H1 (cell line): ENCODE results near the gene MYOD1. TPM values are rescaled to one million over a fixed set of nuclear protein-coding genes. Genes with fewer than 3 reads are reported as not detected.

Source experiments
- CTCF ChIA-PET: fragments of 300-600 bp; sonication (Branson Sonifier 250); formaldehyde crosslinking; loops from one replicate; lab custom pipeline; 2021; ENCODE audit not compliant: partially characterized antibody; lab: Charles Lee
- POLR2A ChIA-PET: fragments of 300-600 bp; sonication (Branson Sonifier 250); formaldehyde crosslinking; loops from one replicate; lab custom pipeline; 2021; ENCODE audit warnings: inconsistent platforms; ENCODE audit not compliant: partially characterized antibody; lab: Charles Lee
- DNase-seq, 2 experiments: peaks; one replicate each; pipeline versions ENCODE4 v3.0.0 to v3.0.0-alpha.2; 2010 to 2022; ENCODE audit warnings: low spot score in 2 of 2, low read depth in 1 of 2, mixed read lengths in 1 of 2
- FAIRE-seq: peaks from 2 replicates; lab custom pipeline; 2011; peaks lifted over from hg19 to GRCh38; lab: Jason Lieb, UNC
- H2AFZ ChIP-seq: 2 replicates; pipeline ENCODE4 v1.8.1; 2012; ENCODE audit warnings: low read length, inconsistent platforms
- H2AK5ac ChIP-seq: 2 replicates; pipeline ENCODE4 v1.6.1; 2013; ENCODE audit warnings: low read depth, low read length
- H2BK120ac ChIP-seq: replicated peaks from 2 replicates; pipeline ENCODE3; 2013; ENCODE audit warnings: low read depth, low read length, inconsistent platforms
- H2BK12ac ChIP-seq: 2 replicates; pipeline ENCODE4 v1.6.1; 2013; ENCODE audit warnings: low read depth, low read length
- H2BK15ac ChIP-seq: 2 replicates; pipeline ENCODE4 v1.6.1; 2013; ENCODE audit warnings: low read length
- H2BK20ac ChIP-seq: 2 replicates; pipeline ENCODE4 v1.6.1; 2013; ENCODE audit warnings: low read length
- H2BK5ac ChIP-seq: 2 replicates; pipeline ENCODE4 v1.6.1; 2013; ENCODE audit warnings: low read depth, low read length
- H3K14ac ChIP-seq: 2 replicates; pipeline ENCODE4 v1.6.1; 2013; ENCODE audit warnings: inconsistent platforms; ENCODE audit not compliant: insufficient read length
- H3K18ac ChIP-seq: 2 replicates; pipeline ENCODE4 v1.6.1; 2013; ENCODE audit warnings: low read length; ENCODE audit errors: extremely low read depth
- H3K23ac ChIP-seq: 2 replicates; pipeline ENCODE4 v1.6.1; 2013; ENCODE audit warnings: inconsistent platforms; ENCODE audit not compliant: insufficient read length
- H3K23me2 ChIP-seq: 2 replicates; pipeline ENCODE4 v1.6.1; 2013; ENCODE audit warnings: low read depth, low read length
- H3K27ac ChIP-seq: 2 replicates; pipeline ENCODE4 v1.6.1; 2011; ENCODE audit warnings: low read depth, low read length, inconsistent platforms
- H3K27me3 ChIP-seq, 4 experiments: replicated peaks in 1 of 4; 1 replicate in 1 of 4; 2 replicates in 3 of 4; pipeline versions ENCODE4 v1.6.1 to v1.8.1; 2011 to 2013; ENCODE audit warnings: low read length in 3 of 4, mild to moderate bottlenecking in 3 of 4, inconsistent platforms in 2 of 4, mixed read lengths in 2 of 4, moderate library complexity in 1 of 4; ENCODE audit not compliant: control insufficient read depth in 3 of 4, insufficient read depth in 3 of 4; ENCODE audit errors: extremely low read depth in 1 of 4
- H3K36me3 ChIP-seq, 4 experiments: 2 replicates each; pipeline versions ENCODE4 v1.6.1 to v1.8.1; 2011 to 2013; ENCODE audit warnings: mild to moderate bottlenecking in 4 of 4, low read length in 3 of 4, moderate library complexity in 2 of 4, control low read depth in 1 of 4, inconsistent platforms in 1 of 4; ENCODE audit not compliant: insufficient read depth in 4 of 4, control insufficient read depth in 2 of 4
- H3K4ac ChIP-seq: replicated peaks from 2 replicates; pipeline ENCODE3; 2013; ENCODE audit warnings: low read length, low read depth, mixed read lengths, inconsistent platforms; ENCODE audit not compliant: insufficient read length
- H3K4me1 ChIP-seq, 4 experiments: replicated peaks in 1 of 4; 1 replicate in 1 of 4; 2 replicates in 3 of 4; pipeline versions ENCODE4 v1.6.1 to v1.8.1; 2011 to 2013; ENCODE audit warnings: low read length in 3 of 4, inconsistent platforms in 2 of 4, mixed read lengths in 1 of 4; ENCODE audit not compliant: insufficient read depth in 4 of 4, control insufficient read depth in 3 of 4
- H3K4me2 ChIP-seq, 2 experiments: 2 replicates each; pipeline versions ENCODE4 v1.6.1 to v1.8.1; 2011 to 2013; ENCODE audit warnings: low read depth in 2 of 2, low read length in 2 of 2, control low read depth in 1 of 2, inconsistent platforms in 1 of 2, mild to moderate bottlenecking in 1 of 2; ENCODE audit not compliant: insufficient read depth in 1 of 2
- H3K4me3 ChIP-seq, 4 experiments: fragments of 200-600, 300-600 bp in 1 of 4; sonication (generic), shearing (Covaris generic), sonication (Bioruptor Twin) in 1 of 4; 2 replicates each; pipeline versions ENCODE4 v1.5.1 to v1.8.1; 2011 to 2016; ENCODE audit warnings: low read length in 4 of 4, low read depth in 3 of 4, control low read depth in 2 of 4, inconsistent platforms in 2 of 4, mild to moderate bottlenecking in 2 of 4, mixed read lengths in 1 of 4, moderate library complexity in 1 of 4; ENCODE audit not compliant: insufficient read depth in 2 of 4; ENCODE audit errors: extremely low read depth in 1 of 4
- H3K56ac ChIP-seq: replicated peaks from 2 replicates; pipeline ENCODE3; 2013; ENCODE audit warnings: low read depth, mild to moderate bottlenecking, mixed read lengths, low read length, inconsistent platforms; ENCODE audit not compliant: insufficient read length
- H3K79me1 ChIP-seq: 2 replicates; pipeline ENCODE4 v1.6.1; 2013; ENCODE audit warnings: low read depth, low read length, control low read depth
- H3K79me2 ChIP-seq, 2 experiments: 2 replicates each; pipeline versions ENCODE4 v1.6.1 to v1.8.1; 2012 to 2013; ENCODE audit warnings: low read length in 2 of 2, mild to moderate bottlenecking in 2 of 2, inconsistent platforms in 1 of 2; ENCODE audit not compliant: insufficient read depth in 2 of 2, control insufficient read depth in 1 of 2
- H3K9ac ChIP-seq, 4 experiments: replicated peaks in 1 of 4; 1 replicate in 1 of 4; 2 replicates in 3 of 4; pipeline versions ENCODE4 v1.6.1 to v1.8.1; 2011 to 2013; ENCODE audit warnings: low read depth in 3 of 4, low read length in 3 of 4, control low read depth in 2 of 4, mild to moderate bottlenecking in 2 of 4, moderate library complexity in 2 of 4, inconsistent platforms in 1 of 4; ENCODE audit errors: extremely low read depth in 1 of 4
- H3K9me3 ChIP-seq, 2 experiments: 2 replicates each; pipeline versions ENCODE4 v1.6.1 to v1.8.1; 2012 to 2013; ENCODE audit warnings: mild to moderate bottlenecking in 2 of 2, moderate library complexity in 2 of 2, control low read depth in 1 of 2, inconsistent platforms in 1 of 2, low read depth in 1 of 2, low read length in 1 of 2, mixed read lengths in 1 of 2; ENCODE audit not compliant: insufficient read depth in 2 of 2
- H4K20me1 ChIP-seq, 2 experiments: replicated peaks in 1 of 2; 2 replicates each; pipeline versions ENCODE3 to v1.8.1; 2011 to 2013; ENCODE audit warnings: inconsistent platforms in 2 of 2, low read length in 2 of 2, mild to moderate bottlenecking in 1 of 2; ENCODE audit not compliant: insufficient read depth in 2 of 2, control insufficient read depth in 1 of 2
- H4K5ac ChIP-seq: 2 replicates; pipeline ENCODE4 v1.6.1; 2013; ENCODE audit warnings: low read length, low read depth, mixed read lengths, inconsistent platforms; ENCODE audit not compliant: insufficient read length
- H4K8ac ChIP-seq: 2 replicates; pipeline ENCODE4 v1.8.0; 2013; ENCODE audit warnings: mild to moderate bottlenecking, moderate library complexity, low read length, inconsistent platforms; ENCODE audit not compliant: insufficient read depth; ENCODE audit errors: extremely low read depth
- H4K91ac ChIP-seq: replicated peaks from 2 replicates; pipeline ENCODE3; 2013; ENCODE audit warnings: low read length, mixed read lengths, inconsistent platforms; ENCODE audit not compliant: insufficient read length
- RFX5 ChIP-seq: IDR thresholded peaks from 2 replicates; pipeline ENCODE4 v1.6.1; 2011; ENCODE audit warnings: low read depth, low read length, improper control_type of control experiment, borderline replicate concordance
- WGBS, 2 experiments: shearing (Covaris generic) in 1 of 2; methylation state at CpG; one replicate each; pipeline versions ENCODE4 v1.1.6 to v1.1.7; 2013 to 2015; ENCODE audit warnings: low lambda C conversion rate in 2 of 2, mixed read lengths in 2 of 2, inconsistent platforms in 1 of 2, low coverage in 1 of 2, missing lambda C conversion rate in 1 of 2; ENCODE audit not compliant: insufficient replicate concordance in 2 of 2, insufficient coverage in 1 of 2, insufficient read length in 1 of 2; ENCODE audit errors: extremely low coverage in 1 of 2, missing lambda C conversion rate in 1 of 2; 5-methylcytosine and 5-hydroxymethylcytosine counted together
- polyA plus RNA-seq, 7 experiments: library from polyadenylated mRNA; depleted of rRNA in 3 of 7; stranded (reverse) in 5 of 7; unstranded in 2 of 7; fragments of >200 nt in 5 of 7; fragments of 200-250 nt in 2 of 7; gene quantifications; 1 replicate in 5 of 7; 2 replicates in 1 of 7; 4 replicates in 1 of 7; pipeline versions ENCODE4 v1.2.1 to v1.2.3, GENCODE V29; 2011 to 2013; ENCODE audit warnings: missing spikeins in 2 of 7, mixed read lengths in 2 of 7
- total RNA-seq: library from RNA; stranded (reverse); fragmentation: NEBNext Ultra II Directional; extraction: Animal tissue kit (Norgen Biotek cat#: 25700); gene quantifications from 2 replicates; pipeline ENCODE4 v1.2.1, GENCODE V29; 2021

MYOD1 gene
- total and polyA plus RNA-seq, 2 of the 8 experiments (the other 6 are each of a cell fraction or from before 2014, with no cell fraction given) = not detected

DNA sequence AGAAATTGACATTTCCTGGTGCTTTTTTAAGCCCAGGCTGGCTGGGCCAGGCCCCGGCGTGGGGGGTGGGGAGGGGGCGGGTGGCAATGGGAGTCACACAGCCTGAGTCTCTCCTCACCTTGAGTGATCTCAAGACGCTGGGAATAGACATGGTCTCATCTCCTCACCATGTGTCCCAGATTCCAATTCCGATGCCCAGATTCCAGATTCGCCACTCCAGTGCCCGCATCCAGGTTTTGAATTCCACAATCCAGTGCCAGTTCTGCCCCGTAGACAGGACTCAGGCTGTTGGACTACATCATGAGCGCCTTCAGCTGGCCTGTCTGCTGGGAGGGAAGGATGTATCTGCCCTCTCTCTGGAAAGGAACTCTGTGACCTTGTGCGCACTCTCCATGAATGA, 34.3 kb downstream of the MYOD1 start:
- Histone ChIP-seq H2AK5ac (no peak overlapping the region), H2BK15ac (no peak overlapping the region), H3K27ac (no peak overlapping the region), H4K8ac (no peak overlapping the region; the same call in 1 of the 2 replicates), H2AFZ (no peak overlapping the region), H3K56ac (no peak overlapping the region), H3K79me2 (no peaks in the 10 kb centered on the region), H3K23me2 (no peaks in the 10 kb centered on the region), H2BK5ac (no peak overlapping the region), H2BK20ac (no peak overlapping the region), H3K4ac (no peak overlapping the region), H3K36me3 (no peaks in the 10 kb centered on the region), H3K27me3 (no peaks in the 10 kb centered on the region), H3K18ac (no peak overlapping the region), H3K79me1 (no peaks in the 10 kb centered on the region), H3K23ac (no peak overlapping the region), H3K4me3 (no peak overlapping the region), H3K9ac (no peak overlapping the region), H4K20me1 (no peaks in the 10 kb centered on the region), H3K9me3 (no peaks in the 10 kb centered on the region), H4K91ac (no peak overlapping the region), H3K4me2 (no peak overlapping the region), H2BK120ac (no peak overlapping the region), H3K14ac (no peak overlapping the region), H4K5ac (no peak overlapping the region), H2BK12ac (no peak overlapping the region), H3K4me1 (no peaks in the 10 kb centered on the region)
- no peak for FAIRE-seq
- CTCF ChIA-PET = interaction anchor here (1.1 to 3.3 kb wide), 3 partner anchors 22 to 226 kb away, joined by 3 to 23 read pairs (median 14); no protein-coding TSS in a partner anchor
- DNase-seq = no peak
- 96% methylated on average over 10 of the region's 10 CpGs; no CpG with 5 or more reads in 1 of the 2 experiments for WGBS, 2 experiments
- POLR2A ChIA-PET = no interaction called here
- no peak for TF ChIP-seq RFX5
